A375 (cell line): ENCODE measurements around the gene PHOSPHO2. TPM values are rescaled to one million over a fixed set of nuclear protein-coding genes. Genes with fewer than 3 reads are reported as not detected.

Experiments used
- small RNA-seq: library from RNA; depleted of rRNA; stranded (forward); fragments of <200 nt; gene quantifications from one replicate; pipeline ENCODE3, GENCODE V24; 2014
- total RNA-seq: library from RNA; depleted of rRNA; stranded (reverse); fragments of >200 nt; shearing (Covaris generic); gene quantifications from 2 replicates; pipeline ENCODE4 v1.2.3, GENCODE V29; 2014; rRNA removed

PHOSPHO2 gene, protein sequence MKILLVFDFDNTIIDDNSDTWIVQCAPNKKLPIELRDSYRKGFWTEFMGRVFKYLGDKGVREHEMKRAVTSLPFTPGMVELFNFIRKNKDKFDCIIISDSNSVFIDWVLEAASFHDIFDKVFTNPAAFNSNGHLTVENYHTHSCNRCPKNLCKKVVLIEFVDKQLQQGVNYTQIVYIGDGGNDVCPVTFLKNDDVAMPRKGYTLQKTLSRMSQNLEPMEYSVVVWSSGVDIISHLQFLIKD
- 2.8 and 3.0 TPM in 2 replicates for total RNA-seq

DNA sequence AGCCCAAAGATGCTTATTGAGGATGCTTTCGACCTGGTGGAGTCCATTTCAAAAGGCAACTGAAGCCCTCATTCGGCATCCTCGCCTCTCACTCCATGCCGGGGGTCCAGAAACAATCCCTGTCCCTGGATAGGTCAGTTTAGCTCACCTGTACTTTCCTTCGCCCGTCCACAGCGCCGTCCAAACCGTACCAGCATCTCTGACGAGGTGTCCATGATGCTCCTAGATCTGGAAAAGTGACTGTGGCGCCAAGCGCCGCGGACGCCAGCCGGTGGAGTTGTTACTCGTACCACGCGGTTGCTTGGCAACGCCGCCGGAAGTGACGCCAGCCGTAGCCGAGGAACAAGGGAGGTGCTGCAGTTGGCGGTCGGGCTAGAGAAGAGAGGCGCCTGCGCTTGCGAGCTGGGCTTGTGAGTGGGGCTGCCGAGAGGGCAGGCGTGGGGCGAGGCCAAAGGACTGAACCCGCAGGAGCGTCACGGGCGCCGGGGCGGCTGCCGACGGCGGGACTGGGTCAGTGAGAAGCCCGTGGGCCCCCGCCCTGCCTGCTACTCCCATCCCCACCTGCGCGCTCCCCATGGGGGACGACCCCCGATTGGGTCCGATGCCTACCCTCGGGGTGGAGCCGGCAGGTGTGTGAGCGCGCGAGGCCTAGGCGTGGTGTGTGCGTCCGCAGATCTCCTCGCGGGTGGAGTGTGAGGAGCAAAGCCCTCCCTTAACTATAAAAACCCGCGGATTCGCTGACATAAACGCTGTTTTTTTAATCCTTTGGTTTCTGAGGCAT is at the start of gene PHOSPHO2, which contains the start of gene CFAP210:
Gene PHOSPHO2 (plus strand): TSS at position 357 of the 781 bp plus-strand sequence. CDS start 6,503 bp downstream, outside the sequence.
Gene CFAP210 (minus strand): TSS at position 293 of the 781 bp plus-strand sequence. CDS start 78 bp downstream, at position 215.

Small RNA genes within 50 kb of the gene (small RNA-seq; reads per million reads assigned to genes)
- not detected for gene RF00432

Other genes starting within 250 kb of the PHOSPHO2 start
- gene BBS5, start 215.0 kb upstream of the PHOSPHO2 start, total RNA-seq, result 1.9 and 2.3 TPM in 2 replicates
- gene KLHL41, start 184.8 kb upstream of the PHOSPHO2 start, total RNA-seq, result 0.45 TPM in 1 of 2 replicates, not detected in the other
- gene FASTKD1, start 120.6 kb upstream of the PHOSPHO2 start, total RNA-seq, result 3.6 and 9.7 TPM in 2 replicates
- 7.6 and 9.7 TPM in 2 replicates for gene PPIG, start 110.1 kb upstream of the PHOSPHO2 start, total RNA-seq
- not detected in 2 replicates for gene CFAP210, start 64 bp upstream of the PHOSPHO2 start, total RNA-seq
- 8.2 and 8.7 TPM in 2 replicates for gene KLHL23, start 39.4 kb downstream of the PHOSPHO2 start, total RNA-seq
- gene SSB, start 104.4 kb downstream of the PHOSPHO2 start, total RNA-seq, result 49.8 and 70.6 TPM in 2 replicates
- 30.4 and 34.5 TPM in 2 replicates for gene METTL5, start 130.4 kb downstream of the PHOSPHO2 start, total RNA-seq
- gene UBR3, start 133.0 kb downstream of the PHOSPHO2 start, total RNA-seq, result 4.4 and 5.5 TPM in 2 replicates